H9 (cell line): ENCODE measurements around the gene SQOR. TPM values are rescaled to one million over a fixed set of nuclear protein-coding genes. Genes with fewer than 3 reads are reported as not detected.

Source experiments
- DNase-seq: peaks from one replicate; pipeline ENCODE4 v3.0.0-alpha.2; 2017
- H2AFZ ChIP-seq: one replicate; pipeline ENCODE4 v1.6.1; 2013; ENCODE audit warnings: mild to moderate bottlenecking, low read length, control low read depth, moderate library complexity
- H2AK5ac ChIP-seq: 2 replicates; pipeline ENCODE4 v1.6.1; 2013; ENCODE audit warnings: low read length, control low read depth, mixed read lengths; ENCODE audit not compliant: insufficient read length
- H2BK120ac ChIP-seq: one replicate; pipeline ENCODE4 v1.6.1; 2013; ENCODE audit warnings: low read depth, mild to moderate bottlenecking, low read length, control low read depth, inconsistent platforms; ENCODE audit not compliant: poor library complexity, severe bottlenecking
- H2BK12ac ChIP-seq: 2 replicates; pipeline ENCODE4 v1.6.1; 2013; ENCODE audit warnings: low read length, control low read depth, mixed read lengths, low read depth; ENCODE audit not compliant: insufficient read length
- H2BK15ac ChIP-seq: 2 replicates; pipeline ENCODE4 v1.6.1; 2013; ENCODE audit warnings: low read depth, low read length, control low read depth
- H2BK20ac ChIP-seq: one replicate; pipeline ENCODE4 v1.6.1; 2013; ENCODE audit warnings: low read depth, mild to moderate bottlenecking, low read length, control low read depth, inconsistent platforms; ENCODE audit not compliant: poor library complexity, severe bottlenecking
- H2BK5ac ChIP-seq: 2 replicates; pipeline ENCODE4 v1.6.1; 2013; ENCODE audit warnings: low read length, control low read depth, mixed read lengths; ENCODE audit not compliant: insufficient read length
- H3K14ac ChIP-seq: 2 replicates; pipeline ENCODE4 v1.6.1; 2013; ENCODE audit warnings: low read length, control low read depth; ENCODE audit not compliant: insufficient read depth
- H3K18ac ChIP-seq: 2 replicates; pipeline ENCODE4 v1.6.1; 2013; ENCODE audit warnings: low read depth, mild to moderate bottlenecking, mixed read lengths, low read length, control low read depth; ENCODE audit not compliant: insufficient read length
- H3K23ac ChIP-seq: 2 replicates; pipeline ENCODE4 v1.6.1; 2013; ENCODE audit warnings: low read length, control low read depth, mixed read lengths, low read depth; ENCODE audit not compliant: insufficient read length
- H3K23me2 ChIP-seq: 2 replicates; pipeline ENCODE4 v1.6.1; 2013; ENCODE audit warnings: low read depth, mild to moderate bottlenecking, mixed read lengths, low read length, control low read depth; ENCODE audit not compliant: insufficient read length, poor library complexity, severe bottlenecking
- H3K27ac ChIP-seq: 2 replicates; pipeline ENCODE4 v1.5.1; 2013; ENCODE audit warnings: low read length, control low read depth, mixed read lengths, low read depth; ENCODE audit not compliant: insufficient read length
- H3K27me3 ChIP-seq: 2 replicates; pipeline ENCODE4 v1.6.1; 2013; ENCODE audit warnings: low read length, control low read depth, inconsistent platforms; ENCODE audit not compliant: insufficient read depth
- H3K4ac ChIP-seq: 2 replicates; pipeline ENCODE4 v1.6.1; 2013; ENCODE audit warnings: low read depth, mild to moderate bottlenecking, control low read depth, inconsistent platforms, low read length, moderate library complexity
- H3K4me1 ChIP-seq: 2 replicates; pipeline ENCODE4 v1.6.1; 2013; ENCODE audit warnings: low read length, control low read depth, inconsistent platforms; ENCODE audit not compliant: insufficient read depth
- H3K4me2 ChIP-seq: 2 replicates; pipeline ENCODE4 v1.6.1; 2013; ENCODE audit warnings: low read length, control low read depth, mixed read lengths; ENCODE audit not compliant: insufficient read length, insufficient read depth
- H3K56ac ChIP-seq: 2 replicates; pipeline ENCODE4 v1.6.1; 2013; ENCODE audit warnings: low read depth, mild to moderate bottlenecking, mixed read lengths, low read length, control low read depth; ENCODE audit not compliant: insufficient read length
- H3K79me1 ChIP-seq: 2 replicates; pipeline ENCODE4 v1.6.1; 2013; ENCODE audit warnings: low read depth, mild to moderate bottlenecking, moderate library complexity, low read length, control low read depth, inconsistent platforms; ENCODE audit not compliant: insufficient read depth, poor library complexity, severe bottlenecking
- H3K79me2 ChIP-seq: 2 replicates; pipeline ENCODE4 v1.6.1; 2013; ENCODE audit warnings: low read length, control low read depth, inconsistent platforms; ENCODE audit not compliant: insufficient read depth
- H3K9ac ChIP-seq: 2 replicates; pipeline ENCODE4 v1.6.1; 2013; ENCODE audit warnings: low read length, control low read depth, mixed read lengths; ENCODE audit not compliant: insufficient read length; ENCODE audit errors: extremely low read depth
- H3K9me3 ChIP-seq: one replicate; pipeline ENCODE4 v1.6.1; 2013; ENCODE audit warnings: low read depth, low read length, inconsistent platforms; ENCODE audit not compliant: control insufficient read depth
- H3T11ph ChIP-seq: one replicate; pipeline ENCODE4 v1.6.1; 2013; ENCODE audit warnings: mild to moderate bottlenecking, low read length, control low read depth, inconsistent platforms
- H4K20me1 ChIP-seq: one replicate; pipeline ENCODE4 v1.6.1; 2013; ENCODE audit not compliant: control insufficient read depth, insufficient read length, insufficient read depth
- H4K5ac ChIP-seq: 2 replicates; pipeline ENCODE4 v1.6.1; 2013; ENCODE audit warnings: low read depth, mild to moderate bottlenecking, mixed read lengths, low read length, control low read depth; ENCODE audit not compliant: insufficient read length
- H4K8ac ChIP-seq: replicated peaks from 2 replicates; pipeline ENCODE4 v1.6.1; 2013; ENCODE audit warnings: low read length, control low read depth, mixed read lengths, low read depth; ENCODE audit not compliant: insufficient read length
- H4K91ac ChIP-seq: 2 replicates; pipeline ENCODE4 v1.6.1; 2013; ENCODE audit warnings: low read depth, mild to moderate bottlenecking, moderate library complexity, mixed read lengths, low read length, control low read depth; ENCODE audit not compliant: insufficient read length
- H3K27ac Mint-ChIP-seq, 3 experiments: 2 replicates in 2 of 3; 3 replicates in 1 of 3; pipeline ENCODE4 v1.8.0; 2020 to 2021; ENCODE audit warnings: mixed read lengths in 3 of 3, mild to moderate bottlenecking in 1 of 3, moderate library complexity in 1 of 3
- H3K27me3 Mint-ChIP-seq: 2 replicates; pipeline ENCODE4 v1.8.0; 2021; ENCODE audit warnings: low read depth, mild to moderate bottlenecking, moderate library complexity, mixed read lengths
- H3K36me3 Mint-ChIP-seq, 3 experiments: 2 replicates in 2 of 3; 3 replicates in 1 of 3; pipeline ENCODE4 v1.8.0; 2020 to 2021; ENCODE audit warnings: low read depth in 3 of 3, mixed read lengths in 3 of 3; ENCODE audit not compliant: insufficient read depth in 1 of 3
- H3K4me1 Mint-ChIP-seq, 2 experiments: 2 replicates each; pipeline ENCODE4 v1.8.0; 2020; ENCODE audit warnings: mixed read lengths in 2 of 2
- H3K4me3 Mint-ChIP-seq, 2 experiments: 2 replicates in 1 of 2; 3 replicates in 1 of 2; pipeline ENCODE4 v1.8.0; 2020 to 2021; ENCODE audit warnings: mild to moderate bottlenecking in 2 of 2, mixed read lengths in 2 of 2, moderate library complexity in 1 of 2
- H3K9me3 Mint-ChIP-seq, 2 experiments: 2 replicates in 1 of 2; 3 replicates in 1 of 2; pipeline ENCODE4 v1.8.0; 2020; ENCODE audit warnings: mild to moderate bottlenecking in 2 of 2, mixed read lengths in 2 of 2, moderate library complexity in 1 of 2
- WGBS: extraction: QIAGEN DNeasy Blood & Tissue Kit; methylation state at CpG from one replicate; pipeline ENCODE4 v1.1.7; 2013; ENCODE audit warnings: missing lambda C conversion rate, low lambda C conversion rate, mixed read lengths; ENCODE audit not compliant: insufficient read length; ENCODE audit errors: extremely low coverage; 5-methylcytosine and 5-hydroxymethylcytosine counted together
- total RNA-seq: library from RNA; stranded (reverse); gene quantifications from 2 replicates; pipeline ENCODE4 v1.2.1, GENCODE V29; 2021
- TF ChIP-seq, protein P1 (sequence below): fragments of 200-600 bp; sonication (generic); conservative IDR thresholded peaks from 3 replicates; pipeline ENCODE4 v1.8.0; 2021; ENCODE audit warnings: antibody characterized with exemption, mild to moderate bottlenecking

SQOR gene
- total RNA-seq, 1 experiment from 2014 or later = 0.17 TPM

DNA sequence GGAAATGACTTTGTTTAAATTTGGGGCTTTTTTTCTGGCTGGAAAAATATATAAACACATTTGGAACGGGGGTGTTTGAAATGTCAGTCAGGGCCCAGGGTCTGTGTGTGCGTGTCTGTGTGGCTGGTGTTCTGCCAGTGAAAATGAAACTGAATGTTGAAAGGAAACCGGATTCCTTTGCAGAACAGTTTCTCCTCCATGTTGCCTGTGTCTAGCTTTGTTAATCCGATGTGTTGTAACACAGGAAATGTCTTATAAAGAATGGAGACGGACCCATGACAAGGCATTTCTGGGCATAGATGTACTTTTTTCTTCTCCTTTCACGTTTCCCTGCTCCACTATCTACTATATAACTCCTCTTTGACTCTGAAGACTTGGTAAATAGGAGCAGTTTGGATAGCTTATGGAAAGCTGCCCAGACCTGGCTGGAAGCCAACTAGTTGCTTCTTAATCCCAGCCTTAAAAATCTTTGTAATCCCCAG is 2.8 kb downstream of the SQOR start:
- Histone ChIP-seq H3T11ph (no peak overlapping the region), H3K4me1 (no peaks in the 10 kb centered on the region), H2BK120ac (no peak overlapping the region), H2BK20ac (no peak overlapping the region), H3K4ac (no peak overlapping the region), H3K23me2 (peaks cover 11% of the 10 kb centered on the region), H2AK5ac (no peak overlapping the region), H3K14ac (no peak overlapping the region), H4K91ac (no peak overlapping the region), H3K9me3 (no peaks in the 10 kb centered on the region), H2AFZ (no peak overlapping the region), H2BK15ac (no peak overlapping the region), H4K8ac (no peak overlapping the region), H3K56ac (no peak overlapping the region), H3K18ac (no peak overlapping the region), H3K9ac (no peak overlapping the region), H3K79me2 (no peaks in the 10 kb centered on the region), H3K27ac (no peak overlapping the region), H3K27me3 (peaks cover 8% of the 10 kb centered on the region; the same call in 1 of the 2 replicates), H3K79me1 (no peaks in the 10 kb centered on the region), H3K4me2 (no peak overlapping the region), H4K5ac (no peak overlapping the region), H3K23ac (no peak overlapping the region), H2BK12ac (no peak overlapping the region), H4K20me1 (no peaks in the 10 kb centered on the region), H2BK5ac (no peak overlapping the region)
- H3K36me3 Mint-ChIP-seq = no peaks in the 10 kb centered on the region
- H3K27me3 Mint-ChIP-seq = peaks cover 90% of the 10 kb centered on the region
- H3K9me3 Mint-ChIP-seq = no peaks in the 10 kb centered on the region
- DNase-seq = no peak
- H3K27ac Mint-ChIP-seq = no peak overlapping the region
- no peak overlapping the region for H3K4me3 Mint-ChIP-seq
- TF ChIP-seq, protein P1, sequence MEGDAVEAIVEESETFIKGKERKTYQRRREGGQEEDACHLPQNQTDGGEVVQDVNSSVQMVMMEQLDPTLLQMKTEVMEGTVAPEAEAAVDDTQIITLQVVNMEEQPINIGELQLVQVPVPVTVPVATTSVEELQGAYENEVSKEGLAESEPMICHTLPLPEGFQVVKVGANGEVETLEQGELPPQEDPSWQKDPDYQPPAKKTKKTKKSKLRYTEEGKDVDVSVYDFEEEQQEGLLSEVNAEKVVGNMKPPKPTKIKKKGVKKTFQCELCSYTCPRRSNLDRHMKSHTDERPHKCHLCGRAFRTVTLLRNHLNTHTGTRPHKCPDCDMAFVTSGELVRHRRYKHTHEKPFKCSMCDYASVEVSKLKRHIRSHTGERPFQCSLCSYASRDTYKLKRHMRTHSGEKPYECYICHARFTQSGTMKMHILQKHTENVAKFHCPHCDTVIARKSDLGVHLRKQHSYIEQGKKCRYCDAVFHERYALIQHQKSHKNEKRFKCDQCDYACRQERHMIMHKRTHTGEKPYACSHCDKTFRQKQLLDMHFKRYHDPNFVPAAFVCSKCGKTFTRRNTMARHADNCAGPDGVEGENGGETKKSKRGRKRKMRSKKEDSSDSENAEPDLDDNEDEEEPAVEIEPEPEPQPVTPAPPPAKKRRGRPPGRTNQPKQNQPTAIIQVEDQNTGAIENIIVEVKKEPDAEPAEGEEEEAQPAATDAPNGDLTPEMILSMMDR = no peak
- WGBS = no CpG with 5 or more reads among the region's 6 CpGs
- H3K4me1 Mint-ChIP-seq = peaks cover 5% of the 10 kb centered on the region in 2 experiments
